Panc1 (cell line): ENCODE results near the gene ATXN1. TPM values are rescaled to one million over a fixed set of nuclear protein-coding genes. Genes with fewer than 3 reads are reported as not detected.

Experiments
- ATAC-seq: fragments of 200-7000 bp; cut with Tn5 transposase; 2 replicates; pipeline ENCODE4 v1.9.1; 2020; ENCODE audit warnings: mild to moderate bottlenecking, moderate library complexity
- BruUV-seq: library from RNA; stranded (reverse); fragments of 400-500 nt; replicated peaks from 2 replicates; lab custom pipeline; 2021; lab: Mats Ljungman, UMichigan
- CTCF ChIA-PET: fragments of 300-600 bp; sonication (Branson Sonifier 250); formaldehyde crosslinking; loops from one replicate; lab custom pipeline; 2022; ENCODE audit warnings: antibody characterized with exemption; lab: Charles Lee
- POLR2A ChIA-PET: fragments of 300-600 bp; sonication (Branson Sonifier 250); formaldehyde crosslinking; loops from one replicate; lab custom pipeline; 2022; ENCODE audit warnings: antibody characterized with exemption; lab: Charles Lee
- DNase-seq: peaks from one replicate; pipeline ENCODE4 v3.0.0-alpha.2; 2010; ENCODE audit warnings: low read depth, low spot score
- H3K27ac ChIP-seq: 2 replicates; pipeline ENCODE4 v1.5.1; 2011; ENCODE audit warnings: mild to moderate bottlenecking, low read length, inconsistent platforms
- H3K27me3 ChIP-seq: fragments of 200-500 bp; sonication (Bioruptor generic); 2 replicates; pipeline ENCODE4 v1.6.0; 2014; ENCODE audit warnings: low read length, inconsistent platforms; ENCODE audit not compliant: control insufficient read depth, insufficient read depth
- H3K36me3 ChIP-seq: fragments of 200-500 bp; sonication (Bioruptor generic); 2 replicates; pipeline ENCODE4 v1.5.1; 2014; ENCODE audit warnings: inconsistent platforms, mild to moderate bottlenecking, low read length, moderate library complexity; ENCODE audit not compliant: control insufficient read depth, insufficient read depth
- H3K4me1 ChIP-seq: 2 replicates; pipeline ENCODE4 v1.5.1; 2011; ENCODE audit warnings: inconsistent platforms, mild to moderate bottlenecking, low read length, moderate library complexity; ENCODE audit not compliant: control insufficient read depth, insufficient read depth
- H3K4me3 ChIP-seq, 2 experiments: 2 replicates each; pipeline ENCODE4 v1.5.1; 2011 to 2012; ENCODE audit warnings: low read depth in 2 of 2, low read length in 2 of 2, mild to moderate bottlenecking in 2 of 2, inconsistent platforms in 1 of 2, moderate library complexity in 1 of 2
- H3K9me3 ChIP-seq: fragments of 200-500 bp; sonication (Bioruptor generic); 2 replicates; pipeline ENCODE4 v1.5.1; 2014; ENCODE audit warnings: low read depth, mild to moderate bottlenecking, inconsistent platforms, low read length, moderate library complexity; ENCODE audit not compliant: control insufficient read depth, insufficient read depth
- POLR2AphosphoS5 ChIP-seq: IDR thresholded peaks from 2 replicates; pipeline ENCODE4 v1.6.1; 2012; ENCODE audit warnings: mild to moderate bottlenecking, low read depth, low read length, moderate library complexity
- REST ChIP-seq, 2 experiments: IDR thresholded peaks; 2 replicates each; pipeline ENCODE4 v1.6.1; 2011 to 2012; ENCODE audit warnings: low read depth in 2 of 2, control low read depth in 1 of 2, low read length in 1 of 2, mild to moderate bottlenecking in 1 of 2, moderate library complexity in 1 of 2; ENCODE audit not compliant: insufficient read depth in 1 of 2
- SIN3A ChIP-seq: IDR thresholded peaks from 2 replicates; pipeline ENCODE4 v1.6.1; 2012; ENCODE audit warnings: low read depth, mild to moderate bottlenecking, low read length, moderate library complexity, borderline replicate concordance; ENCODE audit not compliant: insufficient read depth
- TCF7L2 ChIP-seq: IDR thresholded peaks from 2 replicates; pipeline ENCODE4 v1.6.1; 2011; ENCODE audit warnings: mild to moderate bottlenecking, low read depth, low read length, inconsistent platforms
- in situ Hi-C: cut with HindIII; loops from 2 replicates; pipeline ENCODE4 v1.10.0; 2016; ENCODE audit warnings: low sequenced_read_pairs, low pct_unique_long_range_greater_than_20kb
- intact Hi-C: fragments of 100-400 bp; cut with micrococcal nuclease; formaldehyde crosslinking; loops from one replicate; pipeline ENCODE4 v1.10.0; 2022; ENCODE audit not compliant: unreplicated experiment
- total RNA-seq: library from RNA; stranded (reverse); gene quantifications from one replicate; pipeline ENCODE4 v1.2.1, GENCODE V29; 2021; ENCODE audit not compliant: unreplicated experiment
- TF ChIP-seq, protein P1 (sequence below): fragments of 450-650 bp; IDR thresholded peaks from 2 replicates; pipeline ENCODE4 v1.5.1; 2017; ENCODE audit warnings: mild to moderate bottlenecking

The ATXN1 gene
- total RNA-seq, 1 experiment from 2014 or later = 67.1 TPM

- Histone ChIP-seq H3K4me1 (peaks cover 49% of the 10 kb centered on the region), H3K27me3 (no peaks in the 10 kb centered on the region), H3K9me3 (no peaks in the 10 kb centered on the region), H3K36me3 (no peaks in the 10 kb centered on the region), H3K4me3 (no peak overlapping the region), H3K27ac (peak overlapping the region; percentile 91)
- intact Hi-C loops = no loop called here
- TF ChIP-seq, protein P1, sequence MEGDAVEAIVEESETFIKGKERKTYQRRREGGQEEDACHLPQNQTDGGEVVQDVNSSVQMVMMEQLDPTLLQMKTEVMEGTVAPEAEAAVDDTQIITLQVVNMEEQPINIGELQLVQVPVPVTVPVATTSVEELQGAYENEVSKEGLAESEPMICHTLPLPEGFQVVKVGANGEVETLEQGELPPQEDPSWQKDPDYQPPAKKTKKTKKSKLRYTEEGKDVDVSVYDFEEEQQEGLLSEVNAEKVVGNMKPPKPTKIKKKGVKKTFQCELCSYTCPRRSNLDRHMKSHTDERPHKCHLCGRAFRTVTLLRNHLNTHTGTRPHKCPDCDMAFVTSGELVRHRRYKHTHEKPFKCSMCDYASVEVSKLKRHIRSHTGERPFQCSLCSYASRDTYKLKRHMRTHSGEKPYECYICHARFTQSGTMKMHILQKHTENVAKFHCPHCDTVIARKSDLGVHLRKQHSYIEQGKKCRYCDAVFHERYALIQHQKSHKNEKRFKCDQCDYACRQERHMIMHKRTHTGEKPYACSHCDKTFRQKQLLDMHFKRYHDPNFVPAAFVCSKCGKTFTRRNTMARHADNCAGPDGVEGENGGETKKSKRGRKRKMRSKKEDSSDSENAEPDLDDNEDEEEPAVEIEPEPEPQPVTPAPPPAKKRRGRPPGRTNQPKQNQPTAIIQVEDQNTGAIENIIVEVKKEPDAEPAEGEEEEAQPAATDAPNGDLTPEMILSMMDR = no peak
- TF ChIP-seq REST (IDR thresholded peaks at IDR 0.05; ENCODE audit: insufficient read depth in 1 of 2, low read depth in 2 of 2, low read length in 1 of 2) (no peak), TCF7L2 (no peak), POLR2AphosphoS5 (no peak), SIN3A (no peak)
- POLR2A ChIA-PET = no interaction called here
- in situ Hi-C loops = no loop called here
- no peak for ATAC-seq
- DNase-seq = no peak
- CTCF ChIA-PET = interaction anchor here (0.7 kb wide), 1 partner anchor 70 kb away, joined by 11 read pairs; no protein-coding TSS in a partner anchor
- BruUV-seq = no TSS peak
These were observed 63.1 kb downstream of the ATXN1 start for GRCh38 chr6:16698162-16698533.

- CTCF ChIA-PET = interaction anchor here (0.5 kb wide), 1 partner anchor 263 kb away, joined by 3 read pairs; no protein-coding TSS in a partner anchor
- H3K4me3 ChIP-seq = no peak overlapping the region
- H3K9me3 ChIP-seq = no peaks in the 10 kb centered on the region
- H3K27me3 ChIP-seq = no peaks in the 10 kb centered on the region
- no peak for TF ChIP-seq SIN3A
- no peak for TF ChIP-seq TCF7L2
- TF ChIP-seq, protein P1 = no peak
- TF ChIP-seq POLR2AphosphoS5 = no peak
- TF ChIP-seq REST (IDR thresholded peaks at IDR 0.05; ENCODE audit: insufficient read depth in 1 of 2, low read depth in 2 of 2, low read length in 1 of 2) = no peak
- BruUV-seq = no TSS peak
- H3K36me3 ChIP-seq = no peaks in the 10 kb centered on the region
- POLR2A ChIA-PET = no interaction called here
- DNase-seq (no peak), ATAC-seq (no peak)
- H3K27ac ChIP-seq = peak overlapping the region; percentile 91
- in situ Hi-C loops (no loop called here), intact Hi-C loops (no loop called here)
- peaks cover 52% of the 10 kb centered on the region for H3K4me1 ChIP-seq
These were observed 63.7 kb downstream of the ATXN1 start for GRCh38 chr6:16697437-16698161.
